CD4-positive, alpha-beta T cell treated with Interleukin-10 for 1 hour (primary cell): ENCODE data around the gene FEM1C.
A peak's percentile ranks its signal among the peaks of the same experiment; 100 is the strongest.

ENCODE experiments used
- DNase-seq: peaks from one replicate; pipeline ENCODE4 v3.0.0-alpha.2; 2020

FEM1C gene

GRCh38 chr5:115556276-115556675 is 11.7 kb upstream of the FEM1C start:
- DNase-seq: no peak

- DNase-seq: no peak
Measured at GRCh38 chr5:115555084-115555633, 10.6 kb upstream of the FEM1C start.

GRCh38 chr5:115553082-115553481 is 8.5 kb upstream of the FEM1C start:
- DNase-seq: no peak

- DNase-seq: no peak
Measured at GRCh38 chr5:115551415-115551814, 6.8 kb upstream of the FEM1C start.

GRCh38 chr5:115549154-115549553 is 4.6 kb upstream of the FEM1C start:
- DNase-seq: no peak

GRCh38 chr5:115548683-115549082 is 4.1 kb upstream of the FEM1C start:
- DNase-seq: no peak

GRCh38 chr5:115545351-115545882 is 842 bp upstream of the FEM1C start:
- DNase-seq: no peak

GRCh38 chr5:115544043-115544435 is 536 bp downstream of the FEM1C start:
- DNase-seq: peak; percentile 58

- no peak for DNase-seq
Measured at GRCh38 chr5:115543365-115544042, 1.1 kb downstream of the FEM1C start.

GRCh38 chr5:115542651-115543364 is 1.8 kb downstream of the FEM1C start:
- no peak for DNase-seq

GRCh38 chr5:115542086-115542485 is 2.5 kb downstream of the FEM1C start:
- no peak for DNase-seq

GRCh38 chr5:115541611-115542010 is 3.0 kb downstream of the FEM1C start:
- DNase-seq: no peak

GRCh38 chr5:115535479-115536035 is 9.0 kb downstream of the FEM1C start:
- no peak for DNase-seq

- DNase-seq: no peak
Measured at GRCh38 chr5:115532517-115532916, 12.1 kb downstream of the FEM1C start.

GRCh38 chr5:115531787-115532367 is 12.7 kb downstream of the FEM1C start:
- DNase-seq: no peak

- no peak for DNase-seq
Measured at GRCh38 chr5:115531380-115531779, 13.2 kb downstream of the FEM1C start.

- no peak for DNase-seq
Measured at GRCh38 chr5:115530426-115530825, 14.1 kb downstream of the FEM1C start.

- DNase-seq: no peak
Measured at GRCh38 chr5:115526604-115527003, 18.0 kb downstream of the FEM1C start.

GRCh38 chr5:115524199-115524847 is 20.3 kb downstream of the FEM1C start:
- DNase-seq: no peak

GRCh38 chr5:115522832-115523403 is 21.7 kb downstream of the FEM1C start:
- DNase-seq: no peak

GRCh38 chr5:115520191-115520590 is 24.4 kb downstream of the FEM1C start:
- DNase-seq: no peak

GRCh38 chr5:115516372-115516771 is 28.2 kb downstream of the FEM1C start:
- no peak for DNase-seq
